Type B pancreatic cell (in vitro differentiated cells): ENCODE data around the gene PON3. TPM values are rescaled to one million over a fixed set of nuclear protein-coding genes. Genes with fewer than 3 reads are reported as not detected.

Source experiments
- DNase-seq: peaks from one replicate; pipeline ENCODE4 v3.0.0; 2021; ENCODE audit warnings: mixed read lengths; ENCODE audit not compliant: unreplicated experiment; ENCODE audit errors: extremely low spot score
- H3K27ac Mint-ChIP-seq: 2 replicates; pipeline ENCODE4 v1.8.0; 2021; ENCODE audit warnings: mild to moderate bottlenecking, mixed read lengths
- H3K27me3 Mint-ChIP-seq: 2 replicates; pipeline ENCODE4 v1.8.0; 2021; ENCODE audit warnings: mixed read lengths
- H3K36me3 Mint-ChIP-seq: 2 replicates; pipeline ENCODE4 v1.8.0; 2021; ENCODE audit warnings: mixed read lengths
- H3K4me1 Mint-ChIP-seq: one replicate; pipeline ENCODE4 v1.8.0; 2021; ENCODE audit warnings: mixed read lengths; ENCODE audit not compliant: unreplicated experiment
- H3K4me3 Mint-ChIP-seq: 2 replicates; pipeline ENCODE4 v1.8.0; 2021; ENCODE audit warnings: mild to moderate bottlenecking, mixed read lengths
- H3K9me3 Mint-ChIP-seq: 2 replicates; pipeline ENCODE4 v1.8.0; 2021; ENCODE audit warnings: mixed read lengths
- CTCF ChIP-seq: fragments of 200-600 bp; sonication (generic); conservative IDR thresholded peaks from 2 replicates; pipeline ENCODE4 v1.5.0; 2021; ENCODE audit warnings: antibody characterized with exemption, mild to moderate bottlenecking
- total RNA-seq: library from RNA; stranded (reverse); gene quantifications from 2 replicates; pipeline ENCODE4 v1.2.1, GENCODE V29; 2021; ENCODE audit warnings: low replicate concordance

Gene PON3
- total RNA-seq, 1 donor from 2014 or later, result 0.17 TPM

- peaks cover 6% of the 10 kb centered on the region for H3K27me3 Mint-ChIP-seq
- H3K27ac Mint-ChIP-seq, result no peak overlapping the region
- peaks cover 45% of the 10 kb centered on the region for H3K36me3 Mint-ChIP-seq
- H3K4me3 Mint-ChIP-seq, result no peak overlapping the region
- no peaks in the 10 kb centered on the region for H3K9me3 Mint-ChIP-seq
- H3K4me1 Mint-ChIP-seq, result peaks cover 36% of the 10 kb centered on the region
- TF ChIP-seq CTCF, result no peak
- DNase-seq, result no peak
Observed at GRCh38 chr7:95424716-95425115, 28.5 kb upstream of the PON3 start.

DNA sequence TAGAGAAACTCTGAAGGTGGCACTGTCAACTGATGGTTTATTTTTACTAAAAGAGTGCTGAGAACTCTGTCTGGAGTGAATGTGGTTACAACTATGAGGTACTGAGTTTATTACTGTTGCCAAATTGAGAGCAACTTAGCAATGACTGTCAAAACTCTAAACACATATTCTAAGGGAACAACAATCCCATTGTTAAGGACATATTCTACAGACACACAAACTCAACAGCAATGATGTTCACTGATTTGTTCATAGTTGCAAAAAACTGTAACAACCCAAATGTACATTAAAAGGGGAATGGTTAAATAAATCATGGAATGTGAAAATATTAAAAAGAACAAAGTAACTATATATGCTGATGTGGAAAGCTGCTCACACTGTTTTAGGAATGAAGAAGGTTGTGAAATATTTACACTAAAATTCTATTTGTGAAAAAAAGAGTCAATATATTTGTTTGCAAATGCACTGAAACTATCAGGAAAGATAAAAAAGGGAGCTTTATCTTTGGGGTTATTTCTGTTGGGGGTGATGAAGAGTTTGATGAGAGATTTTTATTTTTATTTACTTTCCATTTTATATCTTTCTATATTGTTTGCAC lies 25.8 kb upstream of the PON3 start:
- Mint-ChIP-seq H3K27ac (peak overlapping the region; percentile 36), H3K27me3 (peaks cover 10% of the 10 kb centered on the region), H3K36me3 (peaks cover 43% of the 10 kb centered on the region), H3K9me3 (no peaks in the 10 kb centered on the region), H3K4me1 (peaks cover 31% of the 10 kb centered on the region), H3K4me3 (peak overlapping the region; percentile 77)
- no peak for DNase-seq
- TF ChIP-seq CTCF, result no peak

GRCh38 chr7:95421000-95421846 lies 25.0 kb upstream of the PON3 start:
- peak overlapping the region; percentile 36 for H3K27ac Mint-ChIP-seq
- H3K9me3 Mint-ChIP-seq, result no peaks in the 10 kb centered on the region
- H3K4me3 Mint-ChIP-seq, result peak overlapping the region; percentile 77
- no peak for DNase-seq
- H3K36me3 Mint-ChIP-seq, result peaks cover 39% of the 10 kb centered on the region
- peaks cover 10% of the 10 kb centered on the region for H3K27me3 Mint-ChIP-seq
- TF ChIP-seq CTCF, result no peak
- peaks cover 31% of the 10 kb centered on the region for H3K4me1 Mint-ChIP-seq

GRCh38 chr7:95412075-95412474 lies 15.9 kb upstream of the PON3 start:
- Mint-ChIP-seq H3K36me3 (peaks cover 45% of the 10 kb centered on the region), H3K9me3 (no peaks in the 10 kb centered on the region), H3K4me1 (no peaks in the 10 kb centered on the region), H3K27ac (no peak overlapping the region), H3K4me3 (no peak overlapping the region), H3K27me3 (peaks cover 2% of the 10 kb centered on the region)
- no peak for TF ChIP-seq CTCF
- DNase-seq, result no peak

GRCh38 chr7:95411666-95412065 lies 15.5 kb upstream of the PON3 start:
- peaks cover 2% of the 10 kb centered on the region for H3K27me3 Mint-ChIP-seq
- no peak for DNase-seq
- peaks cover 45% of the 10 kb centered on the region for H3K36me3 Mint-ChIP-seq
- no peak overlapping the region for H3K4me3 Mint-ChIP-seq
- H3K4me1 Mint-ChIP-seq, result no peaks in the 10 kb centered on the region
- TF ChIP-seq CTCF, result no peak
- no peaks in the 10 kb centered on the region for H3K9me3 Mint-ChIP-seq
- no peak overlapping the region for H3K27ac Mint-ChIP-seq
